Fibroblast of skin of scalp (primary cell): ENCODE measurements around the gene ETV3L.

Experiments
- DNase-seq: peaks from one replicate; pipeline ENCODE4 v3.0.0-alpha.2; 2013

Gene ETV3L

DNA sequence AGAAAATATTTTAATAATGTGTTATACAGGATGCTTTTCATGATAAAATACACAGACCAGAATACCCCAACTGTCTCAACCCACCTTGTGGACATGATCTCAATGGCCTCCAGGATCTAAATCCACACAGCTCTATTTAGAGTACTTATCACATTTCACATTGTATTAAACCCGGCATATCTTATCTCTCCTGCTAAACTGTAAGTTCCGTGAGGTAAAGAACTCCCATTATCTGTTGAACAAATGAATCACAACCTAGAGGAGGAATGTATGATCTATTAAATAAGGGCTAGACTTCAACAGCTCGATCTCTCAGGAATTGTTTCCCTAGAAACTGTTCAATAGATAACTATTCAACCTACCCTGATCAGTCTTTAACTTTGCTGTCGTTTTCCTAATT lies 31.7 kb upstream of the ETV3L start:
- no peak for DNase-seq

DNA sequence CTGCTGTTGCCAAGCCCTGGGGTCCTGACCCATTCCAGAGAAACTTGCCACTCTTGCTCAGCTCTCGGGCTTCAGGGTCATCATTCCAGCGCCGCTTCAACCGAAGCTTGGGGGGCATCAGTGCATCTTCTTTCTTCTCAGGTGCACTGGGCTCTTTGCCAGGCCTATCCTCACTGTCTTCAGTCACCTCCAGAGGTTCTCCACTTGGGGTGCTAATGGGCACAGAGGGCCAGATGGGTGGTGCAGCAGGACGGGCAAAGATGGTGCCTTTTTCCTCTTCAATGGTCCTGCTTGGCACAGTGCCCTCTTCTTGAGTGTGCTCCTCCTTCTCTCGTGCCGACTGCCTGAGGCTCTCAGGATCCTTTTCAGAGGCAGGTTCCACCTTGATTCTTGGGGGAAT lies 25.2 kb upstream of the ETV3L start:
- DNase-seq = no peak

- no peak for DNase-seq
Measured at GRCh38 chr1:157119448-157119847, 19.8 kb upstream of the ETV3L start.

DNA sequence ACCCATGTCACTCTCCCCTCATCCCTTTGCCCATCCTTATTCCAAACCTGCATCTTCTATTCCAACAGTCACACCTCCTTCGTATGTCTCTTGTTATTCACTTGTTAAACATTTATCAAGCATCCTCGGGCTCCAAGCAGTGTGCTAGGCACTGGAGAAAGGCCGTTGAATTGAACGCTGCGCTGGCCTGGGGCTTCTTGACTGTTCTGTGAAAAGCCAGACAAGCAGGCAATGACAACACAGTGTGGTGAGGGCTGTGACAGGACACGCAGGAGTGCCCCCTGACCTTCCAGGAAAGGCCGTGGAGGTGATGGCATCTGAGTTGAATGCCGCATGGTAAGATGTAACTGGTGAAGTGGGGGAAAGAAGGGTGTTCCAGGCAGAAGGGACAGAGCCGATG lies 19.4 kb upstream of the ETV3L start:
- DNase-seq = no peak

DNA sequence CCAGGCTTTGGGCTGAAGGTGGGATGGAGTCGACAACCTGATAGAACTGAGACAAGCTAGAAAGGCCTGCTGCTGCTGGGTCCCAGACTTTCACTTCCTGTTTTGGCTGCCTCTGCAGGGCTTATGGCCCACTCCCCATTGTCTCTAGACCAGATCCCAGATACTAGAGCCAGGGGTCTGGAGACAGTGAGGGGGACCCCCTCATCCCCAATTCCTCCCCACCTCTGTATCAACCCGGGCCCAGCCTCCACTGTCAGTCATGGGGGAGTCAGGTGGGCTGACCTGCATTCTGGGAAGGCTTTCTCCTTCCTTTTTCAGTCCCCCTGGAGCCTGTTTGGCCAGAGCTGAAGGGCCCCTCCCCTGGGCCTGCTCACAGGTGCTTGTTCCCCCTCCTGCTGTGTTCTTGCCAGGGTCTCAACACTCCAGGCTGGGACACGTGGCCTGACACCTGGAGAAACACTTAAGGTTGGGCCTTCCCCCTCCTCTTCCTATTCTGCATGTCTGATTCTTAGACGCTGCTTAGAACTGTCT lies 18.0 kb upstream of the ETV3L start:
- no peak for DNase-seq

GRCh38 chr1:157116737-157117103 lies 17.1 kb upstream of the ETV3L start:
- no peak for DNase-seq

GRCh38 chr1:157115851-157116736 lies 16.5 kb upstream of the ETV3L start:
- no peak for DNase-seq

DNA sequence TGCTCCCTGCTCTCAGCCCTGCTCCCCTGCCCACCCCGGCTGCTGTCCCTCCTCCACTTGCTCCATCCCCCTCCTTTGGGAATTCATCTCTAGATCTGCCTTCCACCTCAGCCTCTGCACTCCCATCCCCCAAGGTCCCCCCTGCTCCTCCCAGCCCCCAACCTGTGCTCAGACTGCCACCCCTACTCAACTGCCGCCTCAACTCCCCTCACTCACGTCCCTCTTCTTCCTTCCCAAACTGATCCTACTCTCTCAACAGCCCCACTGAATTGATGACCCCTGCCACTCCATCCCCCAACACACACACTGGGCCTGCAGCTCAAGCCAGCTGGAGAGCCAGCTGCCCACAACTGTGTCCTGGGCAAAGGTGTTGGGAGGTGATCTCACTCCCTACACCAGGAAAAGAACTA lies 15.8 kb upstream of the ETV3L start:
- no peak for DNase-seq

DNA sequence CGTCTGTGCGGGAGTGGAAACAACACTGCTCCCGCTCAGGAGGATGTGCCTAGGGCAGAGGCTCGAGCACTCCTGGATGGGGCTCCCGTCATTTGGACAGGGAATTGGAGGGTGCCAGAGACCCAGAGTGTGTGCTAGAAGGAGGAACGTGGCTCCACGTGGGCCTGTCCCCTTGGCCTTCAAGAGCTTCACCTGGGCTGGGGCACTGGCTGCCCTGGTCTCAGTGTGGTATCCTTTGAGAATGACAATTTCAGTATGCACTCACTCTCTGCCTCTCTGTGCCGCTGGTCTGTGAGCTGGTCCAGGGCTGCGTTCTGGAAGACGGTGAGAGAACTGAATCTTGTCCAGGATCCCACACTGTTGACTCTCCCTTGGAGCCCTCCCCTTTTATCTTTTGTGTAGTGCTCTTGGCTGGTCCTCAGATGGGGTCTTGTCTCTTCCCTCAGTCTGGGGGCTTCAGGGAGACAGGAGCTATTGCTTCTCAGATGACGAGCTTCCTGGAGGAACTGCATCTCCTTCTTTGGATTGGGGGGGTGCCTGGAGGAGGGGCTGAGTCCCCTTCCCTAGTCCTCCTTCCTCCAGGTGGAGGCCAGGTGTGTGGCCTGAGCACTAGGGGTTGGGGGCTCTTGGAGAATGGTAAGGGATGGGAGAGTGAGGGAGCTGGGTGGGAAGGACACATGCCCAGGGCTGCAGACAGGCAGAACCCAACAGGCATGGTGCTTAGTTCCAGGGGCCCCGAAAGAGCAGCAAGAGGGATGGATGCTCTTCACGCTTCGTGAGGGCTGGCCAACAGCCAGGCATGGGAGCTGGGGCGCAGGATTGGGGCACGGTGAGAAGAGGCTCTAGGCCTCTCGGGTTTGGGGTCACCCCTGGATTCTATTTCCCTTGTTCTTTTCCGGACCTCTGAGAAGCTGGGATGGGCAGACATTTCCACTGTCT lies 14.8 kb upstream of the ETV3L start:
- no peak for DNase-seq

DNA sequence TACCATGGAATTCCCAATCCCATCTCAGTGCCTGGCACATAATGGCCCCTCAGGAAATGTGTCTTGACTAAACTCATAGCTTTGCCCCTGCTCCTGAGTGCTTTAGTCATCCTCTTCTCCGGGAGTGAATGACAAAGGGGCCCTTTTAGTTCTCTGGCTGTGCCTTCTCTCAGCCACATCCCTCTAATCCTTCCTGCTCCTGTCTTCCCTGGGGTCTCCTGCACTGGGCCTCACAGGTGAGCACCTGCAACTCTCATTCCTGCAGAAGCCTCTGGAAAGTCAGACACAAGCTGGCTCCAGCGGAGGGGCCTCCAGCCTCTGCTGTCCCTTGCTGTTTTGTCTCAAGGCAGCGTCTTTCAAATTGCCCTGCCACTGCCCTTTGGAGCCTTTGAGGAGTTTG lies 14.0 kb upstream of the ETV3L start:
- no peak for DNase-seq

- DNase-seq = no peak
Measured at GRCh38 chr1:157113106-157113505, 13.5 kb upstream of the ETV3L start.

DNA sequence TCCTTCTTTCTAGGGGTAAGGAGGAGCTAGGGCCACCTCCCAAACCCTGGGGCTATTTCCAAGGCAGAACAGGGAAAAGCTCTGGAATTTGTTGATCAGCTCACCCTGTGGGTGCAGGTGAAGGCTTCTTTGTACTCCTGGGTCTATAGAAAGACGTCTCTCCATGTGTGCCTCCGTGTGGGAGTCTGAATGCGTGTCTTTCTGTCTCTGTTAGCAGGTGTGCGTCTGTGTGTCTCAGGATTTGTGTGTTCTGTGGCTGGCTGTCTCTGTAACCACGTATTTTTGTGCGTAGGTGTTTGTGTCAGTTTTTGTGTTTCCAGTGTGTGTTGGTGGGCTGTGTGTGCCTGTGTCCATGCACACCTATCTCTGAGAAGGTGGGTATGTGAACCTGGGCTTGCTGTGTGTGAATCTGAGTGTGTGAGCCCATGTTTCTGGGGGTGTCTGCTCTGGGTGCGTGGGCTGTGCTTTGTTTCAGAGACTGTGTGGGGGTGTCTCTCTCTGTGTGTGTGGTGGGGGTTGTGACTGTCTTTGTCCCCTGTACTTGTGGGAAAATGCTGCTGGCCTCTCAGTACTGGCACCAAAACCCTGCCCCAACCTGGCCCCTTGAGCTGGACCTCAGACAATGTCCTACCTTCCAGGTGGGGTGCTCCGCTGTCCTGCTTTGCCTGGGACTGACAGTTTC lies 12.7 kb upstream of the ETV3L start:
- DNase-seq = no peak

DNA sequence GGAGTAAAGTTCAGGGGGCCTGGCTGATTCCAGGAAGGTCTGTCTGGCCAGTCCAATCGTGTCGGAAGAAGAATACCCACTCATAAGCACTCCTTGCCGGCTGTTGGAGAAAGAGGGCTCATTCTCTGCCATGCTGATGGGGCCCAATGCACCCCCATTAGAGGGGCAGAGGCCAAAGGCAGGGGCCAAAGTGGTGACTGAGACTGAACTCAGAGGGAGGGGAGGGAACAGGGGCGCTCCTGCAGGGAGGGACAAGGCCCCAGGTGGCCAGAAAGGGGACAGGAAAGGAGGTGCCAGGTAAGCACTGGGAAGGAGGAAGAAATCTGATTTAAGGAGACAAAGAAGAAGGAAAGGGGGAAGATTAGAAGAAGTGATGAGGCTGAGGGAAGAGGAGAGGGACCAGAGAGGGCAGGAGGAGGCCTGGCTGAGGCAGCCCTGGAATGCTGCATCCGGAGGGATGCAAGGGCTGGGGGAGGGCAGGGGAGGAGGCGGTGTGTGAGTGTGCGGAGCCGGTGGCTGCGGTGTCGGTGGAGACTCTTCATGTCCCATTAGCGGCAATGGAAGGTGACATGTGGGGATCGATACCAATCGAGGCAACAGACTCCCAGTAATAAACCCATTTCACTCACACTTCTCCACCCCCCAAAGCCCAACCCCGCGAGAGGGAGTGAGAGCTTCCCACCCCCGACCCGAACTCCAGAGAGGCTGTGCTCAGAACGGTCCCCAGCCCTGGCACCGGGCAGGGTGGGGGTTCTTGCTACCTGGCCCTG lies 12.0 kb upstream of the ETV3L start:
- peak; percentile 14 for DNase-seq

- no peak for DNase-seq
Measured at GRCh38 chr1:157110686-157111085, 11.1 kb upstream of the ETV3L start.

DNA sequence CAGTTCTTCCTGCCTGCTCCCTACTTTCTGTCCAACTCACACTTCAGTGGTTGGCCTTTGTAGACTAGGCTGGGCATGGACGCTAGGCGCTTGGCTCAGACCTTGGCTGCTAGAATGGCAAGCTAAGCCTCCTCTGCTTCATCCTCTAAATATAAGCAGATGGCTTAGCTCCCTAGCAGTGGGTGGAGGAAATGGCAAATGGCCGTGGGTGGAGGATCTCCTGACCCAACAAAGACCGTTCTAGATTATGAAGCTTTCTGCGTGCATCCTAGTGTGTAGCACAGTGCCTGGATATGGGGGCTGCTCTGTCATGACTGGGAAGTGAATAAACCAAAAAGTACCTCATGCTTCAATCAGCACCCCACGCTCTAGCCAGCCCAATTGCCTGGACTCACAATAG lies 10.4 kb upstream of the ETV3L start:
- DNase-seq = no peak

DNA sequence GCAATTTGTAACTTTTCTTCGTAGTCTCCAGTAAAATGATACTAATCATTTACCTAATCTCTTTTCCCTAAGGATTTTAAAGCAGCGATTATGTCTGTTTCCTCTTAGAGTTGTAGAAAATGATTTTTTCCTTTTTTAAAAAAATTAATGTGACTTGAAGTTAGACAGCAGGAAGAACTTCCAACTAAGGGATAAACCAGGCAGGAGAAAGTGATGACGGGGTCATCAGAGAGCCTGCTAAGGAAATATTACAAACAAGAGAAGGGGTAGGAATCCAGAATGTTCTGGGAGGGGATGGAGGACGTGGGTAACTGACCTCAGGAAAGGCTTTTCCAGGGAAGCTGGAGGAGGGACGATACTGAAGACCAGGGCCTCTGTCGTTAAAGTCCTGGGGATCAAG lies 8.8 kb upstream of the ETV3L start:
- DNase-seq = no peak

DNA sequence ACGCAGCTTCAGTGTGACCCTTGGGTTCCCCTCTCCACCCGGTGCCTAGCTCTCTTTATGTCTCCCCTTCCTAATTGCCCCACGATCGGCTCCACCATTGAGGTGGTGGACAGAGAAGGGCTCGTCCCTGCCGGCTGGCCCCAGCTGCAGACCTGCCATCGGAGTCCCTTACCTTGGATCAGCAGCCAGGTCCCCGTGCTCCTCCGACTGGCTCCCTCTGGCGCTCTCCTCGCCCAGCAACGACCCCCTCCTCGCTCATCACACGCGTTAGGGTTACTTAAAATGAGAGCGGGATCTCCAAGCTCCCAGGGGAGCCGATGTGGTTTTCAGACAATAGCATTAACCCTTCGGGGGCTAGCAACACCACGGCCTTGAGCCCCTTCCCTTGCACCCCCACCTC lies 8.1 kb upstream of the ETV3L start:
- DNase-seq = no peak

- no peak for DNase-seq
Measured at GRCh38 chr1:157106813-157107189, 7.2 kb upstream of the ETV3L start.

DNA sequence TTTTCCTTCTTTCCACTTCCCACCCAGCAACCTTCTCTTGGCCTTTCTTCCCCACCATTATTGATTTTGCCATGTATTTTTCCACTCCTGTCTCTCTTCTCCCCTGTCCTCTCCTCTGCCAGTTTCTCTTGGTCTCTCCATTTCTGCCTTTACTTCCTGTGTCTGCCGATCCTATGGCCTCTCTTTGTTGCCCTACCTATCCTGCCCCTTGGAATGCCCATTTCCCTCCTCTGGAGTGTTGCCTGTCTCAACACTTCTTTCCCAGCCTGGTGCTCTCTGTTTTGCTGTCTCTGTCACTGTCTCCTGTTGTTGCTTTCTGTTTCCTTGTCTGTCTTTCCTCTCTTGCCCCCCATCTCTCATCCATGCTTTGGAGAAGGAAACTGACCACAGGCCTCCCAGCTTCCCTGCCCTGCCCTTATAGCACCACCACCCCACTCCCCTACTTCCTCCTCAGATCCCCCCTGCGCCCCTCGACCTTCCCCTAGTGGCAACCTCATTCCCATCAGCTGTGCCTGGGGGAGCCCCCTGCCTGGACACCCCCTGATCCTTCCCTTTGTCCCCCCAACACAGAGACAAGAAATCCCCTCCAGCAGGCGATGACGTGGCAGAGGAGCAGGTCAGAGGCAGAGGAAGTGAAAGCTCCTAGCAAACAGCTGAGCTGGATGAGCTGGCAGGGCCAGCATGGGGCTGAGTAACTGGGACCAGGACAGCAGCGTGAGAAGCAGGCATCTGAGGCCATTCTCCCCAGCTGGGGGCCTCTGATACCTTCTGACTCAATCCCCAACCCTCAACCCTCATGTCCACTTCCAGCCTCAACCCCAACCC lies 6.6 kb upstream of the ETV3L start:
- peak; percentile 87 for DNase-seq

DNA sequence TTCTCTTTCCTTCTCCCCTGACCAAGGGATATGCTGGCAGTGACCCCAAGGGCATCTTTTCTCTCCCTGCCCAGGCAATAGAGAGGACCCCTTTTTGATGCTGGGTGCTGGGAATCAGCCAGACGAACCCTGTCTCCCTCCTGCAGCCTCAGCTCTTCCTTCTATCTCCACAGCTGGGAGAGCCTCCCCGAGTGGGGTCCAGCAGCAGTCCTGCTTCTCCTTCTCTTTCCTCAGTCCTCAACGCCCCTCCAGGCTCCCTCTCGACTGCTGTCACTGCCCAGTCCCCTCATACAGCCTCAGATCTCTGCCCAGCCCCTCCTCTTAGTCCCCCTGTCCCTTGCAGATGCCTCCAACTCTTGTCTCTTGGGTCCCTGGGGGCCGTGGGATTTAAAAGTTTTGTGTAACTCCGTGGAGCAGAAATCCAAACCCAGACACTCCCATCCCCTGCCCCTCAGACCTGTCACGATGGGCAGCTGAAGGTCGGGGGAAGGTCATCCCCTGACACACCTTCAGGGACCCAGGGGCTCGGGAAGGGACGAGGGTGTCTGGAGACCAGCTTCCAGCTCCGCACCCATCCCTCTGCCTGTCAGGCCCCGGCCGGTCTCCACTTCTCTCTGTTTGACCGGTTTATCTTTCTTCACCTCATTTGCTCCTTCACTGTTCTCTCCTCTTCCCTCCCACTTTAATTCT lies 5.8 kb upstream of the ETV3L start:
- no peak for DNase-seq
